Measurements from ENCODE around the gene FGR.

Gene FGR

DNA sequence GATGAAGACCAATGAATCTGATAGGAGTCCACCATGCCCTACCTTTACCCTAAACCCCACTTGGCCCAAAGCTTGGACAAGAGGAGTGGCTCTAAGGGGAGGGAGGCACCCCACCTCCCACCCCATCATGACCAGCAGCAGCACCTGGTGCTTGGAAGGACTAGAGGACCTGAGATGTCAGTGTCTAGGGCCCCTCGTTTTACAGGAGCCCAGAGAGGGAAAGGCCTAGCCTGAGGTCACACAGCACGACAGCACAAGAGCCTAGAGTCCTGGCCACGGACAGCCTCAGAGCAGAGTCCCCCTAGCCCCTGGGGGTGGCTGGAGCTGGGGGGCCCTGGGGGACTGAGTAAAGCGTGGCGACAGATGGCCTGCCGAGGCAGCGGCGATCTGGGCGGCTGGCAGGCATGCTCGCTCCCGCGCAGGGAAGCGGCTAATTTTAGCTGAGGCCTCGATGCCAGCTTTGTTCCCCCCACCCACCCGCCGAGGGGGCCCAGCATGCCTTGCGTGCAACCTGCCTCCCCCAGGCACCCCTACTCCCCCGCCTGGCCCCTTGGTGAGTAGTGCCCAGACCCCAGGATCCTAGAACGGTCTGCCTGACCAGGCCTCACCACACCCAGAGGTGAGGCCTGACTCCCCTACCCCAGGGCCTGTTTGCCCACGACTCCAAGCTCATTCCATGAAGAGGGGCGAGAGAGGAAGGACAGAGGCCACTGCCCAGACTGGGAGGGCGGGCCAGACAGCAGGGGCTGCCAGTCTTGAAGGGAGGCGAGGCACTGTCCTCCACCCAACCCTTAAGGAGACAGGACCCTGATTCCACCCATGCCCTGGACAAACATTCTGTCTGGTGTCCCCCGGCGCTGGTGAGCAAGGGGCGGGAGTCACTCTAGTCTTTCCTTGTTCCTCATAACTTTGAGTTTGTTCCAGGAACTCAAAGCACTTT lies 70.0 kb downstream of the FGR start:
- peaks cover 2% of the 10 kb centered on the region for H3K27me3 Mint-ChIP-seq (ENCODE audit: low read depth)
- H3K9me3 Mint-ChIP-seq, result no peaks in the 10 kb centered on the region
- DNase-seq (ENCODE audit: low spot score), result no peak
- H3K4me3 Mint-ChIP-seq, result no peak overlapping the region
- H3K27ac Mint-ChIP-seq, result peak overlapping the region; percentile 35
- H3K4me1 Mint-ChIP-seq (ENCODE audit: low read depth), result peaks cover 22% of the 10 kb centered on the region
- H3K36me3 Mint-ChIP-seq (ENCODE audit: low read depth), result no peaks in the 10 kb centered on the region

DNA sequence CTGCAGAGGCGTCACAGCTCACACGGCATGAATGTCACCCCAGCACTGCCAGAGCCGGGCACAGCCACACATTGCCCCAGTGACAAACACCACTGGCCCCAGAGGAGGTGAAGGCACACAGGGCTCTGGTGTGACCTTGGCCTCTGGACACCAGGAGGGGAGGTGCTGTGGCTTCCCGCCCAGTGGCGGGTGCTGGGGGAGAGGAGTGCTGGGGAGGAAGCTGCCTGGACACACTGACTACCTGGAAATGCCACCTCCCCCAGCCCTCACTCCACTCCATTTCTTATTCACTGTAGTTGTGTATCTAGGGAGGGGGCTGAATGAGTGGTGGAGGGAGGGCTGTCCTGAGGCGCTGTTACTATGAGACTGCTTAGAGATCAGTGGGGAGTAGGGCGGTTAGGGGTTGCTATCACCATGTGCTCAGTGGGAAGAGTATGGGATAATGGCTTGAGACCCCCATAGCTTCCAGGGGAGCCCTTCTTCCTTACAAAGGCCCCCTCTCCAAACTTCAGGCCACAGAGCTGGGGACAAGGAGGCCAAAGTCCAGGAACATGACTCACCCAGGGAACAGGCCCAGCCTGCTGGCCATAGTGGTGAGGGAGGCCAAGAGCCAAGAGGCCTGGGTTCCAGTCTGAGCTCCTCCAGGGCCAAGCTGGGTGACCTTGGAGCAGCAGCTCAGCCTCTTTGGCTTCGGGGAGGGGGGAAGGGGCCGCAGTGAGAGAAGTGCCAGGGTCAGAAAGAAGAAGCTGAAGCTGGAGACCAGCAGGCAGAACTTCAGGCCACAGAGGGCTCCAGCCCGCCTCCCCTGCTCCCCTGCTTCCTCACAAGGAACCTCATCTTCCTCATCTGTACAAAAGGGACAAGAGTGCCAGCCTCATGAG lies 71.2 kb downstream of the FGR start:
- Mint-ChIP-seq H3K4me1 (ENCODE audit: low read depth) (peaks cover 17% of the 10 kb centered on the region), H3K4me3 (no peak overlapping the region), H3K36me3 (ENCODE audit: low read depth) (no peaks in the 10 kb centered on the region), H3K27me3 (ENCODE audit: low read depth) (no peaks in the 10 kb centered on the region), H3K27ac (no peak overlapping the region), H3K9me3 (no peaks in the 10 kb centered on the region)
- no peak for DNase-seq (ENCODE audit: low spot score)

DNA sequence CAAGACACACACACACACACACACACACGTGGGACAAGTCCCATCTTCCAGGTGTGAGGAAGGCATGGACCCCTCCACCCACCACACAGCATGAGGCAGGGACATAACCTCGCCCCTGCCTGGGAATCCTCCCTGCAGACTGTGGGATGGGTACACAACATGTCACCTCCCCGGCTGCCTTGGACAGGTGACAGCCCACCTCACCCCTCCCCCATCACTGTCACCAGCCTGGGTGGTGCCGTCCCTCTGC lies 71.7 kb downstream of the FGR start:
- no peak for DNase-seq (ENCODE audit: low spot score)
- peaks cover 17% of the 10 kb centered on the region for H3K4me1 Mint-ChIP-seq (ENCODE audit: low read depth)
- no peaks in the 10 kb centered on the region for H3K9me3 Mint-ChIP-seq
- H3K4me3 Mint-ChIP-seq, result no peak overlapping the region
- no peaks in the 10 kb centered on the region for H3K27me3 Mint-ChIP-seq (ENCODE audit: low read depth)
- H3K27ac Mint-ChIP-seq, result no peak overlapping the region
- no peaks in the 10 kb centered on the region for H3K36me3 Mint-ChIP-seq (ENCODE audit: low read depth)

DNA sequence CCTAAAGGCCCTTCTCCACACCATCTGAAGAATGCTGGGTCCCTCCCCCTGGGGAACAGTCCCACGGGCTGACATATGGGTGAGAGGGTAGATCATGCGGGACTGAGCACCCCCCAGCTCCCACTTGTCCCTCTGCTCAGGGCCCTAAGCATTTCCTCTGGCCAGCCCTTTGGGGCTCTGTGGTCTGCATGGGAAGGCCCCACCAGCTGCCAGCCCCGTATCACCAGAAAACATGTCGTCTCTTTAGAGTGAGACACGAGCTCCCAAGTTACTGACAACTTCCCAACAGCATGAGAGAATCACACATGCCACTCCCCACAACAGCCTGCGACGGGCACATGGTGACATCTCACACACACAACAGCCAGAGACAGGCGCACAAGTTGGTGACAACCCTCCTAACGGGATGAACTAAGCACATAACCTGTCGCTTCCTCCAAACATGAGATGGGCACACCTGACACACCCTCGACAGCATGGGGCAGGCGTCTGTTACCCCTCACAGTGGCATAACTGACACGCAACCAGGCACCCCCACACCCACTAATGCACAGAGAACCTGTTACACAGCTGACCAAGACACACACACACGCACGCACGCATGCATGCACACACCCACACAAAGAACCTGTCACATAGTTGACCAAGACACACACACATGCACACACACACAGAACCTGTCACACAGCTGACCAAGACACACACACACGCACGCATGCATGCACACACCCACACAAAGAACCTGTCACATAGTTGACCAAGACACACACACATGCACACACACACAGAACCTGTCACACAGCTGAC lies 72.2 kb downstream of the FGR start:
- Mint-ChIP-seq H3K27me3 (ENCODE audit: low read depth) (no peaks in the 10 kb centered on the region), H3K36me3 (ENCODE audit: low read depth) (no peaks in the 10 kb centered on the region), H3K4me1 (ENCODE audit: low read depth) (peaks cover 13% of the 10 kb centered on the region), H3K4me3 (no peak overlapping the region), H3K27ac (no peak overlapping the region), H3K9me3 (no peaks in the 10 kb centered on the region)
- no peak for DNase-seq (ENCODE audit: low spot score)

All from T-helper 2 cell treated with Interferon-gamma antibody and Interleukin-4, amounts not matched to agents 5 μg/mL and 100 μg/mL, for 36 hours (primary cell).